HG03432 (cell line): Measurements from ENCODE around the gene CHAF1B.

Experiments
- ATAC-seq: cut with Tn5 transposase; IDR thresholded peaks from one replicate; pipeline ENCODE4 v1.9.1; 2021; ENCODE audit warnings: mild to moderate bottlenecking, moderate library complexity; ENCODE audit not compliant: unreplicated experiment

Gene CHAF1B

GRCh38 chr21:36425286-36425685 is 40.1 kb downstream of the CHAF1B start:
- no peak for ATAC-seq

DNA sequence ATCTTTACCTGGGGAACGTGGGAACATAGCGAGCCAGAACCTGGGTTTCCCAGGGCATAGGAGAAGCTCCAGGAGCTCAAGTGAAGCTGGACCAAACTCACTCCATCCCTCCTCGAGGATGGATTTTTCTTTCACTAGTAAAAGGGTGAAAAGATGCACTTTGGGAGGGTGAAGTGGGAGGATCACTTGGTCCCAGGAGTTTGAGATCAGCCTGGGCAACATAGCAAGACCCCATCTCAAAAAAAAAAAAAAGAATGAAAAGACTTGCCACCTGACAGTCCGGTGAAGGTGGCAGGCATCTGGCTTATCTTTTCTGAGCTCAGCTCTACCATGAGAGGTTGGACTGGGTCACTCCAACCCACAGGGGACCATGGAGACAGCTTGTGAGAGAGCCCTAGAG is 42.3 kb downstream of the CHAF1B start:
- no peak for ATAC-seq

- ATAC-seq, result no peak
These were observed 43.7 kb downstream of the CHAF1B start for GRCh38 chr21:36428761-36429432.

- peak; percentile 87 for ATAC-seq
These were observed 44.9 kb downstream of the CHAF1B start for GRCh38 chr21:36429947-36430546.

DNA sequence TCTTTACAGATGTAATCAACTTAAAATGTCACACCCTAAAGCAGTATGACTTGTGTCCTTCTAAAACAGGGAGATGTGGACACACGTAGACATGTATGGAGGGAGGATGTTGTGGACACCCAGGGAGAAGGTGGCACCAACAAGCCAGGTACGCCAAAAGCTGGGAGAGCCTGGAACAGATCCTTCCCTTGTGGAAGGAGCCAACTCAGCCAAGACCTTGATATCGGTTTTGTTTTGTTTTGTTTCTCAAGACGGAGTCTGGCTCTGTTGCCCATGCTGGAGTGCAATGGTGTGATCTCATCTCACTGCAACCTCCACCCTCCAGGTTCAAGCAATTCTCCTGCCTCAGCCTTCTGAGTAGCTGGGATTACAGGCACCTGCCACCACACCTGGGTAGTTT is 45.6 kb downstream of the CHAF1B start:
- no peak for ATAC-seq

DNA sequence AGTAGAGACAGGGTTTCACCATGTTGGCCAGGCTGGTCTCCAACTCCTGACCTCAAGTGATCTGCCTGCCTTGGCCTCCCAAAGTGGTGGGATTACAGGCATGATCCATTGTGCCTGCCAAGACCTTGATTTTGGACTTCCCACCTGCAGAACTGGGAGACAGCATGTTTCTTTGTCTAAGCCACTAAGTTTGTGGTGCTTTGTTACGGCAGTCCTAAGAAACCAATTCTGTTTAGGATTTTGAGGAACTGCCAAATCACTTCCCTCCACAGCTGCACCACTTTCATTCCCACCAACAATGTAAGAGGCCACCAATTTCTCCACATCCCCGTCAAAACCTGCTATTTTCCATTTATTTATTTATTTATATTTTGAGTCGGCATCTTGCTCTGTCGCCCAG is 46.1 kb downstream of the CHAF1B start:
- ATAC-seq, result no peak

GRCh38 chr21:36433059-36433709 is 48.0 kb downstream of the CHAF1B start:
- no peak for ATAC-seq

GRCh38 chr21:36434144-36434543 is 49.0 kb downstream of the CHAF1B start:
- no peak for ATAC-seq

DNA sequence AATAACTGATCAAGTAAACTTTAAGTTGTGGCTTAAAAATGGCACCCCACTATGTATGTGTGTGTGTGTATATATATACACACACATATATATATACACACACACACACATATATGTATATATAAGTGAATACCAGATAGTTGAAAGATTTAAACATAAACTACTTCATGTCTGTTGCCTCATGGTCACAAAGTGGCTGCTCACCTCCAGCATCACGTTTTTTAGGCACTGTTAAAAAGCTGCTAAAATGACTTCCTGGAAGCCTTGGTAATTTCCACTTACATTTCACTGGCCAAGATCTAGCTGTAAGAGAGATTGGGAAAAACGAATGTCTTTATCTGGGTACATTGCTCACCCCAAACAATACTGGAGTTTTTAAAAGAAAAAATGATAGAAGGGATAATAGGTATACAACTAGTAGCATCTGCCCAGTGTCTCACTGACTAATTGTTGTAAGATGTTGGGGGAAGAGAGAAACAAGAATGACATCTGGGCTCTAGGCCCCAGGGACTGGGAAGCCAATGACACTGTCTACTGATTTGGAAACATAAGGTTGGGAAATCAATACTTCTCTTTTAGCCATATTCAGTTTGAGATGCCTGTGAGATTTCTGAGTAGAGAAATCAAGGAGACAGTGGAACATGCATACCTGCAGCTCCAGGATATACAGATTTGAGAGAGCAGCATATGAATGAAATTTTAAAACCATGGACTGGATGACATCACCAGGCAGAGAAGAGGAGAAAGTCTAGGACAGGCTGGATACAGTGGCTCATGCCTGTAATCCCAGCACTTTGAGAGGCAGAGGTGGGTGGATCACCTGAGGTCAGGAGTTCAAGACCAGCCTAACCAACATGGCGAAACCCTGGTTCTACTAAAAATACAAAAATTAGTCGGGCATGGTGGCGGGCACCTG is 51.9 kb downstream of the CHAF1B start:
- no peak for ATAC-seq

DNA sequence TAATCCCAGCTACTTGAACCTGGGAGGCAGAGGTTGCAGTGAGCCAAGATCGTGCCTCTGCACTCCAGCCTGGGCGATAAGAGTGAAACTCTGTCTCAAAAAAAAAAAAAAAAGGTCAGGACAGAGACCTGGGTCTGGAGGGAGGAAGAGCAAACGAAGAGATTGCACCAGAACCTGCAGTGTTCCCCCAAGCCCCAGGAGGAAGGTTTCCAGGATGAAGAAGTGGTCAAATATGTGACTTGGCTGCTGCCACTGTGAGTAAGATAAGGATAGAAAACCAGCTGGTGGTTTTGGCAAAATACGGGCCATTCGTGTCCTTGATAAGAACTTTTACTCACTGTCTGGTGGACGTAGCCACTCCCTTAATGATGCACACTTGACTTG is 52.5 kb downstream of the CHAF1B start:
- peak; percentile 45 for ATAC-seq

DNA sequence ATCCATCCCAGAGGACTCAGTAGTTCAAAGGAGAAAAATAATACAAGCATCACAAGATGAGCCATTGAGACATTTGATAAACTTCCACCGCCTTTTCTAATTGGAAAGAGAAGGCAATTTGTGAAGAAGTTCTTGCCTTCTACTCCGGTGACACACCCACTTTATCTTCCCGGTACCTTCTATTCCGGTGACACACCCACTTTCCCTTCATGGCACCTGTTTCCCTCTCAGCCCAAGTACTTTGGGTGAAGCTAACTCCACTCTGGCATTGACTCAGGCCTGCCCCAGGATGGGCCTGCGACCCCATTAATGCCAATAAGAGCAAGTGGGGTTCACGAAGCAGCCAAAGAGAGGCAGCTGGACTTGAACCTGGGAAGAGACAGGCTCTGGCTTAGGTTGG is 56.5 kb downstream of the CHAF1B start:
- no peak for ATAC-seq

DNA sequence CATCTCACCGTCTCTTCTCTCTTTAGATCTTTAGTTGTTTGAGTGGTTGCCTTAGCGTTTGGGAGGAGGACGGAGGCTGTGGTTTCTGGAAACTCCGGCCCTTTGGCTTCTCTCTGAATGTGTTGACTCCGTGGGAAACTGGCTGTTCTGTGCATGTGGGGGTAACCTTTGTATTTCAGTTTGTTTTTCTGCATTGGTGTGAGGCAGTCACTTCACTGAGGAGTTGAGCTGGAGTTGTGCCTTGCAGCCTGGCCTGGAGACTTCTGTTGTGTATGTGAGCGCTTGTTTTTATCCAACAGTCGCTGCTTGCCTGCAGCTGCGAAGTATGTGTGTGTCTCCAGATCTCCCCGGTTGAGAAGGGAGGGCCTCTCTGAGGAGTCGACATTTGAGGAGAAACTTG is 61.1 kb downstream of the CHAF1B start:
- no peak for ATAC-seq

DNA sequence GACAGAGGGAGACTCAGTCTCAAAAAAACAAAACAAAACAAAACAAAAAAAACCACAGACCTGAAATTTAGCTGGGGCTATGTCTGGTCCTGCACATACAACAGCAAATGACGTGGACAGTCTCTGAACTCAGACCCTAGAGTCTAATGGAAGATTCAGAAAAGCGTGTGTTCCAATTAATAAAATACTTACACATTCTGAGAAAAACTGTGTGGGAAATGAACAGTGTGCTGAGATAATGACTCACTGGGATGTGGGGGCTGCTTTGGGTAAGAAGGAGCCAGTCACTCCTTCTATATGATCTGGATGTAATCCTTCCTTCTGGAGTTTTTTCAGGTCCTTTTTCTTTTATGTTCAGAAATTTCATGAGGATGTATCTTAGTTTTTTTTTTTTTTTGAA is 65.3 kb downstream of the CHAF1B start:
- ATAC-seq, result no peak

GRCh38 chr21:36451506-36451905 is 66.3 kb downstream of the CHAF1B start:
- no peak for ATAC-seq

DNA sequence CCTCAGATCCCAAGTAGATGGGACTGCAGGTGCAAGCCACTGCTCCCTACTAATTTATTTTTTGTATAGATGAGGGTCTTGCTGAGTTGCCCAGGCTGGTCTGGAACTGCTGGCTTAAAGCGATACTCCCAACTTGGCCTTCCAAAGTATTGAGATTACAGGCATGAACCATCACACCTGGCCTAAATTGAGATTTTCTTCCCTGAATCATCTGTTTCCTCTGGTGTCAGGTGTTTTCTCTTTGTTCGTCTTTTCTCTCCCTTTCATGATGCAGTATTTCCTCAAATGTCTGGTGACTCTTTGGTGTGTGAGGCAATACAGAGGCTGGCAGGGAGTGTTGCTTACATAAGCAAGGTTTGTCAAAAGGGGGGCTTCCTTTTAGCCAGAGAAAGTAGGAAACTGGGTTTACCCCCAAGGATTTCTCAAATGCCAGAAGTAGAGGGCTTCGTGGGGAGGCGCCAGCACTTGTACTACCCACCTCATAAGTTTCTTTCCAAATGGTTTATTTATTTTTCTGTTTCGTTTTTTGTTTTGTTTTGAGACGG is 67.2 kb downstream of the CHAF1B start:
- ATAC-seq, result no peak

GRCh38 chr21:36454093-36454531 is 68.9 kb downstream of the CHAF1B start:
- ATAC-seq, result no peak

DNA sequence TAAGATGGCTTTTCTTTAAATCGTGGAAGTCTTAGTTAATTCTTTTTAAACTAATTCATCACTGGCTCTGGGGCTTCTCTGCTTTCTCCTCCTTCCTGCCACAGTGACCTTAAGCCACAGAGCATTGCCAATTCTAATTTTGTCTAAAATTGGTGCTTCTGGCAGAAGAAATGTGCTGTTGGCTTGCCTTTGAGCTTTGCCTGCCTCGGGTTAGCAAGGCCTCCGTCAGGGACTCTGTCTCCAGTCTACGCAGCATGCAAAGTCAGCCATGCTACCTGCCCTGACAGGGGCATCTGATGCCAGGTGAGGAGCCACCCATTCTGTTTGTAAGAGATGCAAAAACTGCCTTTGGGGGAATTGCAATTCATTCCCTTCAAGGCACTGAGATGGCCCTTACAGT is 69.5 kb downstream of the CHAF1B start:
- no peak for ATAC-seq

GRCh38 chr21:36456729-36457414 is 71.7 kb downstream of the CHAF1B start:
- no peak for ATAC-seq

DNA sequence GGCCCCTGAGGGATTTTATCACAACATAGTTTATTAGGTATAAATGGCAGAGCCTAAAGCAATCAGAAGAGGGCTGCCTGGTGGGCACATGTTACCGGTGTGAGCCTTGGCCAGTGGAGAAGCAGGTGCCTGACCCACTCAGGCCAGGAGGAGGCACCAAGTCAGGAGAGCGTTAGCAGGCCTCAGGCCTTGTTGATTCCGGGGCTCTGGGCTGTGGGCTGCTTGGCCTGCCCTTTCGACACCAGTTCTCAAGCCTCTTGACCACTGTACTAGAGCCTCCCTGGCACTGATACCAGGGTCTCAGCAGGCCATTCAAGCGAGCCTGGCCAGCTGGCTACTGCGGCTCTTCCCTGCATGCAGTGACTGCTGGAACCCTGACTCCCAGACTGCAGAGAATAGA is 73.9 kb downstream of the CHAF1B start:
- no peak for ATAC-seq

DNA sequence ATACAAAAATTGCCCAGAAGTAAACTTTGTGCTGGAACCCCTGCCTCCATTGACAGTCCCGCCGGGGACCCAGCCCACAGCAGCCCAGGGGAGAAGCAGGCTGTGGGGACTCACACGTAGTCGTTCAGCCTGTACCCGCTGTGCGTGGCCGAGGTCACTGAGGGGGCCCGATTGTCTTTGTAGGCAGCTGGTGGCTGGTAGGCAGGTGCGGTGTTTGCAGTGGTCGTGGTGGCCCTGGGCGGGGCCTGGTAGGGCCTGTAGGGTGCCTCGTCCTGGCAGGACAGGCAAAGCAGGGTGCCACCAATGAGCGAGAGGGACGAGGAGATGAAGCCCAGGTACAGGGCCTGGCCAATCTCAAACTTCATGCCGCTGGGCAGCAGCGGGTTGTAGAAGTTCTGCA is 75.7 kb downstream of the CHAF1B start:
- no peak for ATAC-seq
